ENCODE data around the gene PRDX6. TPM values are rescaled to one million over a fixed set of nuclear protein-coding genes. Genes with fewer than 3 reads are reported as not detected.
A peak's percentile ranks its signal among the peaks of the same experiment; 100 is the strongest.
"Not testable (repeated sequence)": the region's sequence is repeated elsewhere in the genome, so short reads cannot be mapped to it uniquely, and the experiment has no call there.

PRDX6 gene
- total RNA-seq = 224 and 251 TPM in 2 replicates

GRCh38 chr1:173477286-173478093 lies at the start of gene PRDX6:
Gene PRDX6, plus strand, starts transcription at chr1:173477335. Its CDS starts 63 bp downstream, at chr1:173477398.
- peak; percentile 88 for DNase-seq

- peak; percentile 83 for DNase-seq
Observed at GRCh38 chr1:173429471-173430402, 47.4 kb upstream of the PRDX6 start.

GRCh38 chr1:173430677-173431303 lies 46.3 kb upstream of the PRDX6 start:
- DNase-seq = no peak

GRCh38 chr1:173431304-173432045 lies 45.7 kb upstream of the PRDX6 start:
- peak; percentile 95 for DNase-seq

GRCh38 chr1:173432331-173432730 lies 44.8 kb upstream of the PRDX6 start:
- no peak for DNase-seq

GRCh38 chr1:173433751-173434326 lies 43.3 kb upstream of the PRDX6 start:
- DNase-seq = no peak

- no peak for DNase-seq
Observed at GRCh38 chr1:173436841-173437428, 40.2 kb upstream of the PRDX6 start.

- no peak for DNase-seq
Observed at GRCh38 chr1:173438675-173439074, 38.5 kb upstream of the PRDX6 start.

- DNase-seq = no peak
Observed at GRCh38 chr1:173440430-173440829, 36.7 kb upstream of the PRDX6 start.

- no peak for DNase-seq
Observed at GRCh38 chr1:173444757-173445156, 32.4 kb upstream of the PRDX6 start.

- DNase-seq = no peak
Observed at GRCh38 chr1:173445164-173445563, 32.0 kb upstream of the PRDX6 start.

GRCh38 chr1:173445656-173446055 lies 31.5 kb upstream of the PRDX6 start:
- DNase-seq = no peak

- DNase-seq = no peak
Observed at GRCh38 chr1:173447224-173447623, 29.9 kb upstream of the PRDX6 start.

GRCh38 chr1:173448945-173449344 lies 28.2 kb upstream of the PRDX6 start:
- DNase-seq = no peak

- DNase-seq = no peak
Observed at GRCh38 chr1:173451981-173452380, 25.2 kb upstream of the PRDX6 start.

- no peak for DNase-seq
Observed at GRCh38 chr1:173453982-173454381, 23.2 kb upstream of the PRDX6 start.

GRCh38 chr1:173454966-173455524 lies 22.1 kb upstream of the PRDX6 start:
- DNase-seq = no peak

GRCh38 chr1:173459885-173460284 lies 17.2 kb upstream of the PRDX6 start:
- no peak for DNase-seq

GRCh38 chr1:173462666-173463065 lies 14.5 kb upstream of the PRDX6 start:
- DNase-seq = not testable (repeated sequence)

- not testable (repeated sequence) for DNase-seq
Observed at GRCh38 chr1:173464185-173464584, 12.9 kb upstream of the PRDX6 start.

GRCh38 chr1:173467426-173467825 lies 9.7 kb upstream of the PRDX6 start:
- DNase-seq = no peak

All from dermis blood vessel endothelial cell (primary cell).